IPS-NIHi7 (cell line): ENCODE data around the gene TAOK2.
A peak's percentile ranks its signal among the peaks of the same experiment; 100 is the strongest.
"Not testable (repeated sequence)": the region's sequence is repeated elsewhere in the genome, so short reads cannot be mapped to it uniquely, and the experiment has no call there.

Source experiments
- DNase-seq: peaks from one replicate; pipeline ENCODE4 v3.0.0; 2012; ENCODE audit warnings: mixed read lengths; ENCODE audit errors: extremely low spot score

Gene TAOK2

DNA sequence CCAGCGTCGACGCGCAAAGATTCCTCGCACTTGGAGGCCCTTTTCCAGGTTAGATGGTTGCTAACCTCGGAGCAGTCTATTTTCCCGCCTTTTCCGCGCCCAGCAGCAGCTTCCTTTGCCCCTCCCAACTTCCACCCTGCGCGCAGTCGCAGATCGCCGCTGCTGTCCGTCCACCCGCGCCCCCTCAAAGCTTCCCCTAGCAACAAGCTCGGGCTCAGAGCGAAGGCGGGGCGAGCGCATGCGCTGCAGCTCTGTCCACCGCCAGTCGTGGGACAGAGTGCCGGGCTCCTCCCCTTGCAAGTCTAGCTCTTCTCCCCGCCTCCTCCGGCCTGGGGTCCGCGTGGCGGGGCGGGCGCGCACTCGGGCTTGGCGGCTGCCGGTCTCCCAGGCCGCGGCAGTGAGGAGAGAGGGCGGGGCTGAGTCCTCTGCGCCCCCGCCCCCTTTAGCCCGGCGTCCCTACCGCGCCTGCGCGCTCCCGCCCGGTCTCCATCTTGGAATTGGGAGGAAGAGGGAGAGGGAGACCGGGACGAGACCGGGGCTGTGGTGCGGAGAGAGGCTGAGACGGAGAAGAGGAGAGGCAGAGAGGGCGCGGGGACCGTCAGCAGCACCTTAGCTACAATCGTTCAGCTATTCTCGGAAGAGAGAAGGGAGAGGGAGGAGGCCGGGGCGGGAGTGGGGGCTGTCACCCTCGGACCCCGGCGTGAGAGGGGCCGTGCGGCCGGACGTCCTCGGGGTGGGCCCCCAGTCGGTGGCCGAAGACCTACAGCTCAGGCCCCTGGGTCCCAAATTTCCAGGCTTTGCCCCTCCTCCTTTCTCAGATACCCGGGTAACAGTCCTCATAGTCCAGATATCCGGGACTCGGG is at the start of gene TAOK2:
Gene TAOK2 (plus strand): TSS at position 485 of the 863 bp plus-strand sequence. CDS start 3,905 bp downstream, outside the sequence.
- DNase-seq = peak; percentile 100

DNA sequence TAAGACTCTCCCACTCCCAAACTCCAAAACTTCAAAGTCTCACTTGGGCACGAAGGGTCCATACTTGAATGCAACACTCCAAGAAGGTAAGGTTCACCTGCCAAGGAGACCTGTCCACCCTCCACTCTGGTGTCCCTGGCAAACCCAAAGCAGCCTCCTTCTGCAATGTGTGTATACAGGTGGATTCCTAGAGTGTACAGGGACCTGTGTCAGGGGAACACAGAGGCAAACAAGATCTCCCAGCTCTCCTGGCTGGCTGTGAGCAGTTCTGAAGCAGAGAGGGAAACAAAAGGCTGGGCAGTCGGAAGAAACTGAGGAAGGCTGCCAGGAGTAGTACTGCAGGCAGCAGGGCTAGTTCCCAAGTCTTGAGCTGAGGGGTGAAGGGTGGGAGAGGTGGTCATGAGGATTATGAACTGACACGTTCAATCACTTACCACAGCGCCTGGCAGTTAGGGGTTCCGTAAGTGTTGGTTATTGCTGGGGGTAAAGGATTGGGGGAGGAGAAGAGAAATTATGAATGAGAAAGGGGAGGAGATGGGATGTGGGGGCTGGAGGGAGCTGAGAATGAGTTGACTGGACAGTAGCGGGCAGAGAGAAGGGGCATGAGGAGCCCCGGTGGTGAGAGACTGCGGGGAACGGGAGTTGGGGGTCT is 48.4 kb upstream of the TAOK2 start:
- no peak for DNase-seq

DNA sequence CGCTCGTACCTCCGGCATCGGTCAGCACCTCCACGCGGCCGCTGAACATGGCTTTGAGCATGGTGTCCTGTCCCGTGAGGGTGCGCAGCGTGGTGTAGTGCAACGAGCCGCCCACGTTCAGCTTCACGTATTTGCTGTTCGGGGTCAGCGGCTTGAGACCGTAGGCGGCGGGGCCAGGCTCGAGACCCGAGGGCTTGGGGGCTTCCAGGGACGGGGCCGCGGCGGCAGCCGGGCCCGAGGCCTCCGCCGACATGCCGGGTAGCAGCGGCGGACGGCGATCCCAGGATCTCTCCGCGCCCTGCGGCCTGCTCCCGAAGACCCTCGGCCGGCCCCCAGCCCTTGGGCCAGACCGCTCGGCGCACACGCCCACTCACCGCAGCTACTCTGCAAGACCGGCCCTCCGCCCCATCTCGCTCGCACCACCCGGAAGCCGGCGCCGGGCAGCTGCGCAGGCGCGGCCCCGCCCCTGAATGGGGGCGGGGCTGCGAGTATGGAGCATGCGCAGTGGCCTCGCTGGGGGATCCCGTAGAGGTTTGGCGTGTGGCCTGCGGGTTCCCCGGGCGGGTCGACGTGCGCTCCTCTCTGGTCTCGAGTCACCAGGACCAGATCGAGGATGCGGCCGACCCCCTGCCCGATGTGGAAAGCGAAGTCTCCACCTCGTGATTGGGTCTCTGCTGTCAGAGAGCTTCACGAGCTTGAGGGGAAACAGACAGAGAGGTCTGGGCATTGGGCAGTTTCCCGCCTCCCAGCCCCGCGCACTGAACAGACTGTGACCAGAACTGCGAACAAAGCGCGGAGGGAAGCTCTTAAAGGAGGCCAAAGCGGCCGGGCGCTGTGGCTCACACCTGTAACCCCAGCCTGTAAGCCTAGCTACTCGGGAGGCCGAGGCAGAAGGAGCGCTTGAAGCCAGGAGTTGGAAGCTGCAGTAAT is 47.6 kb upstream of the TAOK2 start, which contains the start of gene KCTD13:
Gene KCTD13 (minus strand): TSS at position 446 of the 930 bp plus-strand sequence. CDS start 193 bp downstream, at position 253.
- peak; percentile 99 for DNase-seq

DNA sequence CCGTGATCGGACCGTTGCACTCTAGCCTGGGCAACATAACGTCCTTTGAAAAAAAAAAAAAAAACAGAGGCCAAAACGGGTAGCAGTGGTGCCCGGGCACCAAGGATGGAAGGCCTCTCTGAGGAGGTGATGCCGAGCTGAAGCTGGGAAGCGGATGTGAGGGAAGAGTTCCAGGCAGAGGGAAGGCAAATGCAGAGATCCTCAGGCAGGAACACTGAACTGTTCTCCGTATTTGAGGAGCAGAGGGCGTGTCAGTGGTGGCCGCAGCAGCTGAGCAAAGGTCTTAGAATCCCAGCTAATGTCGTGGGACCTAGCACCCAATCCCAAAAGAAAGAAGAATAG is 47.0 kb upstream of the TAOK2 start:
- DNase-seq = no peak

DNA sequence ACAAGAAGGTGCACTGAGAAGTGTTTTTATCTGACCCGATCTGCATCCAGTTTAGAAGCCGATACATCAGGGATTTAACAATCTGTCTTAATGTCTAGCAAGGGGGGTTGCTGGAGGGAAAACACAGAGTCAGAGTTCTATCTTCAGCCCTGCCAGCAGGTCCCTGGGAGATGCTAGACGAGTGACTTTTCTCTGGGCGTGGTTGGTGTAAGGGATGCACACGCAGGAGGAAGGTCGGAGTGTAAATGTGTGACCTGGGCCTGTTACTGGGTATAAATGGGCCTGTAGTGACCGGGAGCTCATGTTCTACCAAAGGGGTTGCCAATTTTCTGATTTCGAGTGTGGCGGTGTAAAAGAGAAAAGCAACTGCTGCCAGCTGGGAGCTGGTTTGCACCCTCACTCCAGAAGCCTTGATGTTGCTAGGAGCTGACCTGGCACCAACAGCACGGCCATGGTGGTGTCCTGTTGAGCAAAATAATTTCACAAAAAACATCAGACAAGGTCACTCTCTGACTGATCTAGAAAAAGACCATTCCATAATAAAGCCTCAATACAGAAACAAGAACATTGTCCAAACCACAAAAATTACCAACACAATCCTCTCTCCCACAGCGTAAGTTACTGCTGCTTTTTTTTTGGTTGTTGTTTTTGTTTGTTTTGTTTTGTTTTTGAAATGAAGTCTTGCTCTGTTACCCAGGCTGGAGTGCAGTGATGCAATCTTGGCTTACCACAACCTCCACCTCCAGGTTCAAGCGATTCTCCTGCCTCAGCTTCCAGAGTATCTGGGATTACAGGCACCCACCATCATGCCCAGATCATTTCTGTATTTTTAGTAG is 46.4 kb upstream of the TAOK2 start:
- no peak for DNase-seq

DNA sequence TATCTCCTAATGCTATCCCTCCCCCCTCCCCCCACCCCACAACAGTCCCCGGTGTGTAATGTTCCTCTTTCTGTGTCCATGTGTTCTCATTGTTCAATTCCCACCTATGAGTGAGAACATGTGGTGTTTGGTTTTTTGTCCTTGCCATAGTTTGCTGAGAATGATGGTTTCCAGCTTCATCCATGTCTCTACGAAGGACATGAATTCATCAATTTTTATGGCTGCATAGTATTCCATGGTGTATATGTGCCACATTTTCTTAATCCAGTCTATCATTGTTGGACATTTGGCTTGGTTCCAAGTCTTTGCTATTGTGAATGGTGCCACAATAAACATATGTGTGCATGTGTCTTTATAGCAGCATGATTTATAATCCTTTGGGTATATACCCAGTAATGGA is 41.9 kb upstream of the TAOK2 start:
- not testable (repeated sequence) for DNase-seq

DNA sequence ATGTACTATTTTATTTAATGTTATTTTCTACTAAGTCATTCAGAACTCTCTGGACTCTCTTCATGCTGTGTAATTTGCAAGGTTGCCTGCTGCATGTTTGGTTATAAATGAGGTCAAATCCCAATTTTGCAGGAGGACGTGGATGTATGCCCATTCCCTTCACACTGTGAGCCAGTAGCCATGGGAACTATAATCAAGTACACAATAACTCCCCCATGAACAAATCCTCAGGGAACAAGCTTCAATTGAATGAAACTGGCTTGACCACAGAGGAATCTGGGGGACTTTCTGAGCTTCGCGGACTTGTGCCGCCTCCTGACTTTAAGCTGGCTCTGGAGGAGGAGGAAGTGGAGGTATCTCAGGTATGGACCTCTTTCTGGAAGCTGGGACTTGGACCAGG is 33.0 kb upstream of the TAOK2 start:
- DNase-seq = no peak

DNA sequence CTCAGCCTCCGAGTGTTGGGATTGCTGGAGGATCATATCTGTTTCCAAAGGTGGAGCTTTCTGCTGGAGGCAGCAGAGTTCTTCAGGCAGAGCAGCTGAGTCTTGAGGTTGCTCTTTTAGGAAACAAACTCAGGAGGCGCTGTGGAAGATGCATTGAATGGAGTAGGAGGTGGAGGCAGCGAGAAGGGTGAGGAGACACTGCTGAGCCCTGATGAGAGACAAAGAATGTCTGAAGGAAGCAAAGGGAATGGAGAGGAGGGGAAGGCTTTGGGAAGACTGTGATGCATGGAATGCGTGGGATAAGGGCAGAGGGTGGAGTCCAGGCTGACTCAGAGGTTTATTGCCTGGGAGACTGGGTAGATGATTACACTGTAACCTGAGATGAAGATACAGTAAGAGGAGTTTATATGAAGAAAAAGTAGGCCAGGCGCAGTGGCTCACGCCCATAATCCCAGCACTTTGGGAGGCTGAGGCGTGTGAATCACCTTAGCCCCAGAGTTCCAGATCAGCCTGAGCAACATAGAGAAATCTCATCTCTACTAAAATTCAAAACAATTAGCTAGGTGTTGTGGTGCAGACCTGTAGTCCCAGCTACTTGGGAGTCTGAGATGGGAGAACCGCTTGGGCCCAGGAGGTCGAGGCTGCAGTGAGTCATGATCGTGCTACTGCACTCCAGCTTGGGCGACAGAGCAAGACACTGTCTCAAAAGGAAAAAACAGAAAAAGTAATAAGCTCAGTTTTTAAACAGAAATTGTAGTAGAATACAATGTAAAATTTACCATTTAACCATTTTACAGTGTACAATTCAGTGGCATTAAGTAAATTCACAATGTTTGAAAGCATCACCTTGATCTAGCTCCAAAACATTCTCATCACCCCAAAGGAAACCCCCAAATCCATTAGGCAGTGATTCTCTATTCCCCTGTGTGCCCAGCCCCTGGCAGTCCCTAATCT is 29.5 kb upstream of the TAOK2 start:
- DNase-seq = peak; percentile 77

DNA sequence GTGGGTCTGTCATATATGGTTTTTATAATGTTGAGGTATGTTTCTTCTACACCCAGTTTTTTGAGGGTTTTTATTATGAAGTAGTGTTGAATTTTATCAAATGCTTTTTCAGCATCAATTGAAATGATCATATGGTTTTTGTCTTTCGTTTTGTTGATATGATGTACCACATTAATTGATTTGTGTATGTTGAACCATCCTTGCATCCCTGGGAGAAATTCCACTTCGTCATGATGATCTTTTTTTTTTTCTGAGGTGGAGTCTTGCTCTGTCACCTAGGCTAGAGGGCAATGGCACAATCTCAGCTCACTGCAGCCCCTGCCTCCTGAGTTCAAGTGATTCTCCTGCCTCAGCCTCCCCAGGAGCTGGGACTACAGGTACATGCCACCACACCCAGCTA is 25.8 kb upstream of the TAOK2 start:
- no peak for DNase-seq

DNA sequence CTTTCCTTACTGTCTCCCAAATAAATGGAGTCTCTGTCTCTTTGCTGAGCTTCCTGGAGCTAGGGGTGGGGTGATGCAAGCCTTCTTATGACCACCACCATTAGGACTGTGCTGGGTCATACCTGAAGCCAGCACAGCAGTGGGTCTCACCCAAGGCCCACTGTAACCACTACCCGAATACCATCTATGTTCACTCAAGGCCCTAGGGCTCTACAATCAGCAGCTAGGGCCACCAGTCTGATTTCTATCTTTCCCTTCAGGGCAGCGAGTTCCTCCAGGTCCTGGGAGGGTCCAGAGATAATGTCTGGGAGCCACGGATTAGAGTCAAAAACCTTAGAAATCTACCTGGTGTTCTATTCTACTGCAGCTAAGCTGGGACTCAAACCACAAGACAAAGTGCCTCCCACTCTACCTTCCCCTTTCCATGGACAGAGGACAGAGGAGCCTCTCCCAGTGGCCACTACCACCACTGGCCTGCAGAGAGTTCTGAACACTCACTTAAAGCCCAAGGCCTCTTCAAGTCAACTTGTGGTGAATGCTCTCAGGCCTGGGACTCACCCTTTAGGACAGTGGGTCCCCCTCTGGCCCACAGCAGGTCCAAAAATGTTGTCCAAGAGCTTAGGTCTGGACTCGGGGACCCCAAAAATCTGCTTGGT is 22.7 kb upstream of the TAOK2 start:
- no peak for DNase-seq

DNA sequence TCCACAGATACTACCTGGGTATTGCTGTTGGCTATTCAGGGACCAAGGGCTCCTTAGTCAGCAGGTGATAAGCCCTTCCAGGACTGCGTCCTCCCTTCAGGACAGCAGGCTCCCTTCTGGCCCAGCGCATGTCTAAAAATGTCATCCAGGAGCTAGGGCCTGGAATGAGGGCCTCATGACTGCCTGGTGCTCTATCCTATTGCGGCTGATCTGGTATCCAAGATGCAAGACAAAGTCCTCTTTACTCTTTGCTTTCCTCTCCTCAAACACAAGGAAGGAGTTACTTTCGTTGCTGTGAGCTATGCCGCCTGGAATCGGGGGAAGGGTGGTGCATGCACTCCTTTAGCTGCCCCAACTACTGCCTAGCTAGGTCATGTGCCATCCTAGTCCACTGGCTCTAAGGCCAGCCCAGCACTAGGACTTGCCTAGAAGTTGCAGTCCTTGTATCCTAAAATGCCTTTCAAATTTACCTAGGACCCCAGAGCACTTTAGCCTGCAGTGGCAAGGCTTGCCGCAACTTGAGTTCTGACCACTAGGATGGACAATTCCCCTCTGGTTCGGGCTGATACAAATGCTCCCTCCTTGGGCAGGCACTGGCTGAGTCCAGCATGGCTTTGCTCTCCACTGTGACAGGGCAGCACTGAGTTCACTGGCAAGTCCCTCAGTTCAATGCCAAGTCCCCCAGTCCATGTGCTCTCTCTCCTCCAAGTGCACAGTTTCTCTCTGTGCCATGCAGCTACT is 21.9 kb upstream of the TAOK2 start:
- no peak for DNase-seq

DNA sequence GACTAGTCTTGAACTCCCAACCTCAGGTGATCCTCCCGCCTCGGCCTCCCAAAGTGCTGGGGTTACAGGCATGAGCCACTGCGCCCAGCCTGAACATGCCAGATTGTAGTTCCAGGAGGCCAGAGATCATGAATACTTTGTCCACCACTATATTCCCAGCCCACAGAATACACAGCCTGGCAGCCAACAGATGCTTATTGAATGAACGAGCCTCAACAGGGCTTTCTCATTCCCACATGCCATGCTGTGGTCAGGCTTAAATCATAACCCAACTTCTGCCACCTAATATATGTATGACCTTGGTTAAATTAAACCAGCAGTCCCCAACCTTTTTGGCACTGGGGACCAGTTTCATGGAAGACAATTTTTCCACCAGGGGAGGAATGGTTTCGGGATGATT is 14.9 kb upstream of the TAOK2 start:
- DNase-seq = no peak

DNA sequence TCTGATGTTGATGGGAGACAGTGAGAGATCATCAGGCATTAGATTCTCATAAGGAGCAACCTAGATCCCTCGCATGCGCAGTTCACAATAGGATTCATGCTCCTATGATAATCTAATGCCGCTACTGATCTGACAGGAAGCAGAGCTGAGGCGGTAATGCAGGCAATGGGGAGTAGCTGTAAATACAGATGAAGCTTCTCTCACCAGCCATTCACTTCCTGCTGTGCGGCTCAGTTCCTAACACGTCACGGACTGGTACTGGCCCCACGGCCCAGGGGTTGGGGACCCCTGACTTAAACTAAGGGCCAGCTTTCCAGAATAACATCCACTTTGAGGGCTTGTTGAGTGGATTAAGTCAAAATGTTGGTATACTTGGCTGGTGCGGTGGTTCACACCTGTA is 14.4 kb upstream of the TAOK2 start:
- no peak for DNase-seq

DNA sequence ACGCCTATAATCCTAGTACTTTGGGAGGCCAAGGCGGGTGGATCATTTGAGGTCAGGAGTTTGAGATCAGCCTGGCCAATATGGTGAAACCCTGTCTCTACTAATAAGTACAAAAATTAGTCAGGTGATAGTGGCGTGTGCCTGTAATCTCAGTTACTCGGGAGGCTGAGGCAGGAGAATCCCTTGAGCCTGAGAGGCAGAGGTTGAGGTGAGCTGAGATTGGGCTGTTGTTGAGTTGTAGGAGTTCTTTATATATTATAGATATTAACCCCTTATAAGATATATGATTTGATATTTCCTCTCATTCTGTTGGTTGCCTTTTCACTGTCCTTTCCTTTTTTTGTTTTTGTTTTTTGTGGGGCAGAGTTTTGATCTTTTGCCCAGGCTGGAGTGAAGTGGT is 13.8 kb upstream of the TAOK2 start:
- DNase-seq = not testable (repeated sequence)

DNA sequence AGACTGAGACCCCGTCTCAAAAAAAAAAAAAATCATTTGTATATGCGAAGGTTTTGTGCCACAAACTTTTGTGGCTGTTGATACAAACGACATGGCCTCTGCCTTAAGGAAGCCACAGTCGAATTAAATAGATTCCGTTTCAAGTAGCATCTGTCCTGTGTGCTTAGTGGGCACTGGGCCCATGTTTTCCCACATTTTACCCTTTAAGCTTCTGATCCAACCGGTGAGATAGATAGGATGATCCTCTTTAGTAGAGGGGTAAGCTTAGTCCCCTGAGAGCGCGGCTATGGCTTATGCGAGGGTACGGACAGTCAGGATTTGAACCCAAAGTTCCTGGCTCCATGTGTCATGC is 12.6 kb upstream of the TAOK2 start:
- no peak for DNase-seq

DNA sequence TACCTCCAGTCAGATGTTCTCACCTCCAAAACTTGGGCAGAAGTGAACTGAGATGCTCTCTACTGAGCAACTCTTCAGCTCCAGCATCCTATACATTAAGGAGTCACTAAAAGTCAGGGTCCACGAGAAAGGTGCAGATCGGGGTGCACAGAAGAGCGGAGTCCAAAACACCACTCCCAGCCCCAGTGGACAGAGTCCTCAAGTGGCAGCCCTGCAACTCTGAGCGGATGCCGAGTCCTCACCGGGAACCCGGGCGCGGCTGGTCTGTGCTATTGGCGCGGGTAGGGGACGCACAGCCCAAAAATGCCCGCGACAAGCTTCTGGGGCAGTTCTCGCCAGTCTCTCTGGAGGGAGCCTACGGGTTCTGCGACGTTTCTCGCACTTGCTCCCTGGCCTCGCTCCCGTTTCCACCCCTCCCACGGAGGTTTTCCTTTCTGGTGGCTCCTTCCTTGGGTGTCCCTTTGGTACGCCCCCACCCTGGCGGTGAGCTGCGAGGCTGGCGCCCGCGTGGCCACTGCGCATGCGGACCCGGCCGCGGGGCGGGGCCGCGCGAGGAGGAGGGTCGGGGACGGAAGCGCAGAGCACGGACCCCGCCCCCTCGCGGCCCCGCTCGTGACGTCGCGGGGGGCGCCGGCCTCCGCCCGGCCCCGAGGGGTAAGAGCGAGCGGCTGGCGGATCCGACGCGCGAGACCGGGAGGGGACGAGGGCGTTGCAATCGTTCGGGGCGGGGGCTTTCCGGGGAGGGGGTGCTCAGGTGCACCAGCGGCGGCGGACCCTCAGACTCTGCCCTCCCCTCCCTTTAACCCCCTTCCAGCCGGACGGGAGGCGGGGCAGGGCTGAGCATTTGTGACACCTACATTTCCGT is 12.0 kb upstream of the TAOK2 start, which contains the start of gene TMEM219:
Gene TMEM219 (plus strand): TSS at position 601 of the 865 bp plus-strand sequence. CDS start 1,065 bp downstream, outside the sequence.
- DNase-seq = peak; percentile 97

DNA sequence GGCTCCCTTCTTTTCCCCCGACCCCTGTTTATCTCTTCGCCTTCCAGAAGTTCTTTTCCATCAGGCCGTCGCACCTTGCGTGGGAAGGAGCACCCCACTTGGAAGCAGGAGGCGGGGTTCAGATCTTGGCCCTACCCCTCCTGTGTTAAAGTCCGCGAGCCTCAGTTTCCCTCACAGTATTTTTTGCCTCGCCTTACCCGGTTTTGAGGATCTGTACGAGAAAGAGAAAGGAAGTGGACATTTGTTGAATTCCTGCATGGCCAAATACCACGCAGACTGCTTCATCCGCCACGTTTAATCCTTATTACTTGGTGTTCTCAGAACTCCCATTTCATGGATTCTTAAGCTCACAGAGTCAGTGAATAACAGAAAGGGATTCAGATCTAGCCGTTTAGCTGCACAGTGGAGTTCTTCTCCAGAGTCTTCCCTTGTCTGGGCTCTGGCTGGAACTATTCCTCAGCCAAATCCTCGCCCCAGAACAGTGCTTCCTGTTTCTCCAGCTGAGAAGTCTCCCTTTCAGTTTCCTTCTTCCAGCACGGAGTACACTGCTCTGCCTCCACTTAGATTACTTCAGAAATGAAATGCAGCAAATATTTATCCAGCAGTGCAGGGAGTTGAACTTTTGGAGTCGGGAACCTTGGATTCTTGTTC is 11.2 kb upstream of the TAOK2 start:
- DNase-seq = no peak
